Bronchial epithelial cell (primary cell): ENCODE data around the gene GNG7. TPM values are rescaled to one million over a fixed set of nuclear protein-coding genes. Genes with fewer than 3 reads are reported as not detected.
A peak's percentile ranks its signal among the peaks of the same experiment; 100 is the strongest.

Source experiments
- DNase-seq: peaks from one replicate; pipeline ENCODE4 v3.0.0-alpha.2; 2010; ENCODE audit warnings: low read depth
- FAIRE-seq: peaks from 2 replicates; lab custom pipeline; 2011; peaks lifted over from hg19 to GRCh38; lab: Jason Lieb, UNC
- H3K27me3 ChIP-seq: 2 replicates; pipeline ENCODE4 v1.5.1; 2011; ENCODE audit warnings: low read length; ENCODE audit not compliant: control insufficient read depth, insufficient read depth
- H3K36me3 ChIP-seq: 2 replicates; pipeline ENCODE4 v1.5.1; 2011; ENCODE audit warnings: low read length; ENCODE audit not compliant: control insufficient read depth, insufficient read depth
- H3K4me3 ChIP-seq: 2 replicates; pipeline ENCODE4 v1.5.1; 2011; ENCODE audit warnings: mild to moderate bottlenecking, low read depth, low read length, control low read depth
- total RNA-seq: library from RNA; depleted of rRNA; stranded (reverse); fragments of >200 nt; gene quantifications from 2 replicates; pipeline ENCODE4 v1.2.1, GENCODE V29; 2014
- TF ChIP-seq, protein P1 (sequence below): IDR thresholded peaks from 2 replicates; pipeline ENCODE4 v1.5.1; 2011; ENCODE audit warnings: mild to moderate bottlenecking, moderate library complexity, low read length, control low read depth, inconsistent platforms; ENCODE audit not compliant: insufficient read depth, severe bottlenecking

The GNG7 gene
- total RNA-seq, 1 donor from 2014 or later: under 0.01 TPM

DNA sequence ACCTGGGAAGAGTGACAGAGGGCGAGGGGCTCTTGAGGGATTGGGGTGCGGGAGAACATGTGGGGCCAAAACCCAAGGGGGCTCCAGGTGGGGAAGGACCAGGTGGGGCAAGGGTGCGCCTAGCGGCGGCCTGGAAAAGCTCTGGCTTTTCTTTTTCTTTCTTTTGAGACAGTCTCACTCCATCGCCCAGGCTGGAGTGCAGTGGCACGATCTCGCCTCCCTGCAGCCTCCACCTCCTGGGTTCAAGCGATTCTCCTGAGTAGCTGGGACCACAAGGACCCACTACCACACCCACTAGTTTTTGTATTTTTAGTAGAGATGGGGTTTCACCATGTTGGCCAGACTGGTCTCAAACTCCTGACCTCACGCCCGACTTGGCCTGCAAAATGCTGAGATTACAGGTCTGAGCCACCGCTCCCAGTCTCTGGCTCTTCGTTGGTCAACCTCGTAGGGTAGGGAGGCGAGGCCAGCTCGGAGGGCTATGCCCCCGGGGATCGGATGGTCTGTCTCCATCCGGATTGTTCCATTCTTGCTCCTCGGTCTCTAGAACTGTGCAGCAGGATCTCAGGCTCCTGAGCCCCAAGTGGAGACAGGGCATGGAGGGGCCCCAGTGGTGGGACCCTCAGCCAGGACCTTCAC is 222.8 kb downstream of the GNG7 start:
- Histone ChIP-seq H3K27me3 (no peaks in the 10 kb centered on the region), H3K4me3 (peak overlapping the region; percentile 99), H3K36me3 (peaks cover 2% of the 10 kb centered on the region)
- FAIRE-seq (no peak), DNase-seq (no peak)
- TF ChIP-seq, protein P1, sequence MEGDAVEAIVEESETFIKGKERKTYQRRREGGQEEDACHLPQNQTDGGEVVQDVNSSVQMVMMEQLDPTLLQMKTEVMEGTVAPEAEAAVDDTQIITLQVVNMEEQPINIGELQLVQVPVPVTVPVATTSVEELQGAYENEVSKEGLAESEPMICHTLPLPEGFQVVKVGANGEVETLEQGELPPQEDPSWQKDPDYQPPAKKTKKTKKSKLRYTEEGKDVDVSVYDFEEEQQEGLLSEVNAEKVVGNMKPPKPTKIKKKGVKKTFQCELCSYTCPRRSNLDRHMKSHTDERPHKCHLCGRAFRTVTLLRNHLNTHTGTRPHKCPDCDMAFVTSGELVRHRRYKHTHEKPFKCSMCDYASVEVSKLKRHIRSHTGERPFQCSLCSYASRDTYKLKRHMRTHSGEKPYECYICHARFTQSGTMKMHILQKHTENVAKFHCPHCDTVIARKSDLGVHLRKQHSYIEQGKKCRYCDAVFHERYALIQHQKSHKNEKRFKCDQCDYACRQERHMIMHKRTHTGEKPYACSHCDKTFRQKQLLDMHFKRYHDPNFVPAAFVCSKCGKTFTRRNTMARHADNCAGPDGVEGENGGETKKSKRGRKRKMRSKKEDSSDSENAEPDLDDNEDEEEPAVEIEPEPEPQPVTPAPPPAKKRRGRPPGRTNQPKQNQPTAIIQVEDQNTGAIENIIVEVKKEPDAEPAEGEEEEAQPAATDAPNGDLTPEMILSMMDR: peak; percentile 55

DNA sequence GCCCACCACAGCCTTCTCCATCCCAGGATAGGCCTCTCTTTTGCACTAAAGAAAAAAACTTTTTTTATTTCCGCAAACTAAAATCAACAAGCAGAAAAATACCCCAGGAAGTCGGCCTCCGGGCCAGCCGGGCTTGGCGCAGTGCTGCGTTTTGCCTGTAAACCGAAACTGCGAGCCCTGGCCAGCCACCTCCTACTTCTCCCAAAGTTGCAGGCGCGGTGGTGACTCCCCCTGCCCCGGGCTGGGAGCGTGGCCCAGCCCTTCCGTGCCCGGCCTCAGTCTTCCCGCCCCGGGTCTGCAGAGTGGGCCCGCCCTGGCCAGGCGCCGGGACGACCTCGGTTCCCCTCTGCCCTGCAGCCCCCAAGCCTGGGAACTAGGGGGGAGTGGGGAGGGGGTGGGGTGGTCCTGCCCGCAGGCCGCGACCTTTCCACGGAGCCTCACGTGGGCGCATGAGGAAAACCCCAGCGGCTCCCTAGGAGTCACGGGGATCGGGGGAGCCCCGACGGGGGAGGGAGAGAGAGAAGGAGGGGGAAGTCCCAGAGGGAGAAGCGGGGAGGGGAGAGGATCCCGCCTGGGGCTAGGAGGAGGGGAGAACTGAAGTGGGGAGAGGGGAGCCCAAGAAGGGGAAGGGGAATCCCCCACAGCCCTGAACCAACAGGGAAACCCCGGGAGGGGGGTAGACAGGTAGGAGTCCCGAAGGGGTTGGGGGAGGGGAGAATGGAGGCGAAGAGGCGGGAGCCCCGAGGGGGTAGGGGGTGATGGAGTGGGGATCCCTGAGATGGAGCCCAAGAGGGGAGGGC is 223.5 kb downstream of the GNG7 start:
- H3K27me3 ChIP-seq: no peaks in the 10 kb centered on the region
- peak overlapping the region; percentile 99 for H3K4me3 ChIP-seq
- peaks cover 2% of the 10 kb centered on the region for H3K36me3 ChIP-seq
- no peak for FAIRE-seq
- peak; percentile 57 for DNase-seq
- TF ChIP-seq, protein P1: no peak

DNA sequence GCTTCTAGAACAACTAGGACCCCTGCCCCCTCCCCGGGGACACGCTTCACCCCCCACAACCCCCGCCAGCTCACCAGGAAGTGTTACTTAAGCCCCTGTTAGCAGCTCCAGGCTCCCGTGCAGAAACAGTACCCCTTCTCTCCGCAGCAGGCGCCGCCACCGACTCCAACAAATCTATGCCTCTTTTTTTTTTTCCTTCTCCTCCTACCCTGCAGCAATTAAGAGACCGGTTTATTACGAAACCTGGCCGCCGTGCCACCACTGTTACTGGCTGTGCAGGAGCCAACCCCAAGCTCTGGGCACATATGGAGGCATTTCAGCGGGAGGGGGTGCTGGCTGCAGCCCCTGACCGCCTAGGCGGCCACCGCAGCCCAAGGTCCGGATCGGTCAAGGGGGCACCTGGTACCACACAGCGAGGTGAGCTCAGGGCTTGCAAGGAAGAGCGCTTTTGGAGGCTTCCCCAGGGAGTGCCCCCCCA is 224.2 kb downstream of the GNG7 start:
- H3K27me3 ChIP-seq: no peaks in the 10 kb centered on the region
- DNase-seq: peak; percentile 78

DNA sequence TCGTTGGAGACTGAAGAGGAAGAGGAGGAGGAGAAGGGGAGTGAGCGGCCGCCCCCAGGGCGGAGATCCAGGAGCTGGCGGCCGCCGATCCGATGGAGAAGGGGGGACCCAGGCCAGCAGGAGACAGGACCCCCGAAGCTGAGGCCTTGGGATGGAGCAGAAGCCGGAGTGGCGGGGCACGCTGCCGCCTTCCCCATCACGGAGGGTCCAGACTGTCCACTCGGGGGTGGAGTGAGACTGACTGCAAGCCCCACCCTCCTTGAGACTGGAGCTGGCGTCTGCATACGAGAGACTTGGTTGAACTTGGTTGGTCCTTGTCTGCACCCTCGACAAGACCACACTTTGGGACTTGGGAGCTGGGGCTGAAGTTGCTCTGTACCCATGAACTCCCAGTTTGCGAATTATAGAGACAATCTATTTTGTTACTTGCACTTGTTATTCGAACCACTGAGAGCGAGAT is 224.7 kb downstream of the GNG7 start:
- Histone ChIP-seq H3K4me3 (peak overlapping the region; percentile 99), H3K36me3 (peaks cover 2% of the 10 kb centered on the region), H3K27me3 (no peaks in the 10 kb centered on the region)
- DNase-seq (no peak), FAIRE-seq (no peak)
- TF ChIP-seq, protein P1: no peak

More for the DNA sequence above, 224.2 kb downstream of the GNG7 start:
- peaks cover 2% of the 10 kb centered on the region for H3K36me3 ChIP-seq
- TF ChIP-seq, protein P1: peak; percentile 36
- FAIRE-seq: no peak
- peak overlapping the region; percentile 99 for H3K4me3 ChIP-seq

DNA sequence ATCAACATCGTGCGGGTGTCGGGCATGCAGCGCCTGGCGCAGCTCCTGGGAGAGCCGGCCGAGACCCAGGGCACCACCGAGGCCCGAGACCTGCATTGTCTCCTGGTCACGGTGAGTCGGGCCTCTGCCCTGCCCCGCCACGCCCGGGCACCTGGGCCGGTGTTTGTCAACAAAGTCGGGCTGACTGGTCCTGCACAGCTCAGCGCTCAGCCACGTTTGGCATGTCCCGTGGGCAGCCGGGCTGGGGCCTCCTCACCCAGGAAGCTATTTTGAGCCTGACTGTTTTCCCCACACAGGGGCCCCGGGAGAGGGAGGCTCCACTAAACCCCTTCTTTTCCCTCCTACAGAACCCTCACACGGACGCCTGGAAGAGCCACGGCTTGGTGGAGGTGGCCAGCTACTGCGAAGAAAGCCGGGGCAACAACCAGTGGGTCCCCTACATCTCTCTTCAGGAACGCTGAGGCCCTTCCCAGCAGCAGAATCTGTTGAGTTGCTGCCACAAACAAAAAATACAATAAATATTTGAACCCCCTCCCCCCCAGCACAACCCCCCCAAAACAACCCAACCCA is 225.3 kb downstream of the GNG7 start:
- H3K36me3 ChIP-seq: peaks cover 2% of the 10 kb centered on the region
- TF ChIP-seq, protein P1: no peak
- FAIRE-seq (no peak), DNase-seq (peak; percentile 64)
- no peaks in the 10 kb centered on the region for H3K27me3 ChIP-seq
- H3K4me3 ChIP-seq: peak overlapping the region; percentile 99
